ENCODE measurements around the gene LELP1.

GRCh38 chr1:153231785-153232184 lies 28.6 kb downstream of the LELP1 start:
- no peak for TF ChIP-seq POLR2A (IDR thresholded peaks at IDR 0.05)
- TF ChIP-seq CTCF (IDR thresholded peaks at IDR 0.05), result no peak
